Measurements from ENCODE around the gene MMP24. TPM values are rescaled to one million over a fixed set of nuclear protein-coding genes. Genes with fewer than 3 reads are reported as not detected.

MMP24 gene
- total and polyA plus RNA-seq, 2 of the 13 experiments (the other 11 are each of a cell fraction or from before 2014, with no cell fraction given): 0.29 to 0.35 TPM

DNA sequence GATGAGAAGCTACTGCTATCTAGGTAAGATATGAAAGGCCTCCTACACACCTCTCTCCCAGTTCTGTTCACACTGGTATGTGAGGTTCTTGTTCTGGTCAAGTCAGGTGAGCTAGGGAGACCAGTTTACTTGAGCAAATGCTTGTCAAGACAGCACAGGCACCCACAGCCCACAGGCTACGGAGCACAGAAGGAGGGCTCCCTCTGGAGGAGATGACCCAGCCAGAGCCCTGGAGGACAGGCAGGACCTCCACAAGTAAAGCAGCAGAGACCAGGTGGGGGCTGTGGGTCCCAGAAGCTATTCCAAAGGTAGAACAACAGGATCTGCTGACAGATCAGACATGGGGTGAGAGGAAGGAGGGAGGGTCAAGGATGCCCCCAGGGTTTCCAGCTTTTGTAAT is 38.3 kb downstream of the MMP24 start (continued):
- TF ChIP-seq, protein P1, sequence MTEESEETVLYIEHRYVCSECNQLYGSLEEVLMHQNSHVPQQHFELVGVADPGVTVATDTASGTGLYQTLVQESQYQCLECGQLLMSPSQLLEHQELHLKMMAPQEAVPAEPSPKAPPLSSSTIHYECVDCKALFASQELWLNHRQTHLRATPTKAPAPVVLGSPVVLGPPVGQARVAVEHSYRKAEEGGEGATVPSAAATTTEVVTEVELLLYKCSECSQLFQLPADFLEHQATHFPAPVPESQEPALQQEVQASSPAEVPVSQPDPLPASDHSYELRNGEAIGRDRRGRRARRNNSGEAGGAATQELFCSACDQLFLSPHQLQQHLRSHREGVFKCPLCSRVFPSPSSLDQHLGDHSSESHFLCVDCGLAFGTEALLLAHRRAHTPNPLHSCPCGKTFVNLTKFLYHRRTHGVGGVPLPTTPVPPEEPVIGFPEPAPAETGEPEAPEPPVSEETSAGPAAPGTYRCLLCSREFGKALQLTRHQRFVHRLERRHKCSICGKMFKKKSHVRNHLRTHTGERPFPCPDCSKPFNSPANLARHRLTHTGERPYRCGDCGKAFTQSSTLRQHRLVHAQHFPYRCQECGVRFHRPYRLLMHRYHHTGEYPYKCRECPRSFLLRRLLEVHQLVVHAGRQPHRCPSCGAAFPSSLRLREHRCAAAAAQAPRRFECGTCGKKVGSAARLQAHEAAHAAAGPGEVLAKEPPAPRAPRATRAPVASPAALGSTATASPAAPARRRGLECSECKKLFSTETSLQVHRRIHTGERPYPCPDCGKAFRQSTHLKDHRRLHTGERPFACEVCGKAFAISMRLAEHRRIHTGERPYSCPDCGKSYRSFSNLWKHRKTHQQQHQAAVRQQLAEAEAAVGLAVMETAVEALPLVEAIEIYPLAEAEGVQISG (CRISPR knock-in tag; IDR thresholded peaks at IDR 0.05): peak; percentile 37; the same call in 1 of the 2 replicates
- TF ChIP-seq RFX1 (IDR thresholded peaks at IDR 0.05) (no peak), ATF7 (IDR thresholded peaks at IDR 0.05) (no peak), ATF7 (CRISPR knock-in tag; IDR thresholded peaks at IDR 0.05) (0 out of 2 replicates have a peak, but pooled peaks have one; percentile 30), MAZ (IDR thresholded peaks at IDR 0.05; ENCODE audit: borderline replicate concordance, low read depth, low read length) (0 out of 2 replicates have a peak, but pooled peaks have one; percentile 12), MAZ (CRISPR knock-in tag; IDR thresholded peaks at IDR 0.05; ENCODE audit: low read depth) (no peak), SALL1 (CRISPR knock-in tag; IDR thresholded peaks at IDR 0.05) (peak; percentile 53; the same call in 1 of the 2 replicates), HMGA1 (CRISPR knock-in tag; conservative IDR thresholded peaks at IDR 0.05) (no peak), ZFX (CRISPR knock-in tag; IDR thresholded peaks at IDR 0.05; ENCODE audit: low read depth) (peak; percentile 23; the same call in 1 of the 2 replicates), ZNF598 (CRISPR knock-in tag; IDR thresholded peaks at IDR 0.05; ENCODE audit: borderline replicate concordance) (0 out of 2 replicates have a peak, but pooled peaks have one; percentile 25), HOXA5 (CRISPR knock-in tag; IDR thresholded peaks at IDR 0.05) (no peak), XRCC5 (optimal IDR thresholded peaks at IDR 0.05; ENCODE audit: low read length) (peak; percentile 65), MEF2D (CRISPR knock-in tag; IDR thresholded peaks at IDR 0.05) (0 out of 2 replicates have a peak, but pooled peaks have one; percentile 40), STAG1 (CRISPR knock-in tag; IDR thresholded peaks at IDR 0.05) (peak; percentile 88), PITX1 (CRISPR knock-in tag; IDR thresholded peaks at IDR 0.05) (peak; percentile 49; the same call in 1 of the 2 replicates), ETV5 (CRISPR knock-in tag; IDR thresholded peaks at IDR 0.05; ENCODE audit: borderline replicate concordance) (no peak)
- TF ChIP-seq, protein P2, sequence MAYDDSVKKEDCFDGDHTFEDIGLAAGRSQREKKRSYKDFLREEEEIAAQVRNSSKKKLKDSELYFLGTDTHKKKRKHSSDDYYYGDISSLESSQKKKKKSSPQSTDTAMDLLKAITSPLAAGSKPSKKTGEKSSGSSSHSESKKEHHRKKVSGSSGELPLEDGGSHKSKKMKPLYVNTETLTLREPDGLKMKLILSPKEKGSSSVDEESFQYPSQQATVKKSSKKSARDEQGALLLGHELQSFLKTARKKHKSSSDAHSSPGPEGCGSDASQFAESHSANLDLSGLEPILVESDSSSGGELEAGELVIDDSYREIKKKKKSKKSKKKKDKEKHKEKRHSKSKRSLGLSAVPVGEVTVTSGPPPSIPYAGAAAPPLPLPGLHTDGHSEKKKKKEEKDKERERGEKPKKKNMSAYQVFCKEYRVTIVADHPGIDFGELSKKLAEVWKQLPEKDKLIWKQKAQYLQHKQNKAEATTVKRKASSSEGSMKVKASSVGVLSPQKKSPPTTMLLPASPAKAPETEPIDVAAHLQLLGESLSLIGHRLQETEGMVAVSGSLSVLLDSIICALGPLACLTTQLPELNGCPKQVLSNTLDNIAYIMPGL (CRISPR knock-in tag; IDR thresholded peaks at IDR 0.05; ENCODE audit: borderline replicate concordance in 1 of 2, low read depth in 1 of 2): peak; percentile 68 to 73; a peak in 3 of 4 replicates
- TF ChIP-seq, protein P3, sequence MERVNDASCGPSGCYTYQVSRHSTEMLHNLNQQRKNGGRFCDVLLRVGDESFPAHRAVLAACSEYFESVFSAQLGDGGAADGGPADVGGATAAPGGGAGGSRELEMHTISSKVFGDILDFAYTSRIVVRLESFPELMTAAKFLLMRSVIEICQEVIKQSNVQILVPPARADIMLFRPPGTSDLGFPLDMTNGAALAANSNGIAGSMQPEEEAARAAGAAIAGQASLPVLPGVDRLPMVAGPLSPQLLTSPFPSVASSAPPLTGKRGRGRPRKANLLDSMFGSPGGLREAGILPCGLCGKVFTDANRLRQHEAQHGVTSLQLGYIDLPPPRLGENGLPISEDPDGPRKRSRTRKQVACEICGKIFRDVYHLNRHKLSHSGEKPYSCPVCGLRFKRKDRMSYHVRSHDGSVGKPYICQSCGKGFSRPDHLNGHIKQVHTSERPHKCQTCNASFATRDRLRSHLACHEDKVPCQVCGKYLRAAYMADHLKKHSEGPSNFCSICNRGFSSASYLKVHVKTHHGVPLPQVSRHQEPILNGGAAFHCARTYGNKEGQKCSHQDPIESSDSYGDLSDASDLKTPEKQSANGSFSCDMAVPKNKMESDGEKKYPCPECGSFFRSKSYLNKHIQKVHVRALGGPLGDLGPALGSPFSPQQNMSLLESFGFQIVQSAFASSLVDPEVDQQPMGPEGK (CRISPR knock-in tag; IDR thresholded peaks at IDR 0.05): peak; percentile 49; the same call in 1 of the 2 replicates
- TF ChIP-seq, protein P4, sequence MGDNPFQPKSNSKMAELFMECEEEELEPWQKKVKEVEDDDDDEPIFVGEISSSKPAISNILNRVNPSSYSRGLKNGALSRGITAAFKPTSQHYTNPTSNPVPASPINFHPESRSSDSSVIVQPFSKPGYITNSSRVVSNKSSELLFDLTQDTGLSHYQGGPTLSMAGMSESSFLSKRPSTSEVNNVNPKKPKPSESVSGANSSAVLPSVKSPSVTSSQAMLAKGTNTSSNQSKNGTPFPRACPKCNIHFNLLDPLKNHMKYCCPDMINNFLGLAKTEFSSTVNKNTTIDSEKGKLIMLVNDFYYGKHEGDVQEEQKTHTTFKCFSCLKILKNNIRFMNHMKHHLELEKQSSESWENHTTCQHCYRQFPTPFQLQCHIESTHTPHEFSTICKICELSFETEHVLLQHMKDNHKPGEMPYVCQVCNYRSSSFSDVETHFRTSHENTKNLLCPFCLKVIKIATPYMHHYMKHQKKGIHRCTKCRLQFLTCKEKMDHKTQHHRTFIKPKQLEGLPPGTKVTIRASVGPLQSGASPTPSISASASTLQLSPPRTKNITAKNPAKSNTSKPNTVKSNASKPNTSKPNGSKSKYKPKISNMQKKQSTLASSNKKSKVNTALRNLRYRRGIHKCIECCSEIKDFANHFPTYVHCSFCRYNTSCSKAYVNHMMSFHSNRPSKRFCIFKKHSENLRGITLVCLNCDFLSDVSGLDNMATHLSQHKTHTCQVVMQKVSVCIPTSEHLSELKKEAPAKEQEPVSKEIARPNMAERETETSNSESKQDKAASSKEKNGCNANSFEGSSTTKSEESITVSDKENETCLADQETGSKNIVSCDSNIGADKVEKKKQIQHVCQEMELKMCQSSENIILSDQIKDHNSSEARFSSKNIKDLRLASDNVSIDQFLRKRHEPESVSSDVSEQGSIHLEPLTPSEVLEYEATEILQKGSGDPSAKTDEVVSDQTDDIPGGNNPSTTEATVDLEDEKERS (CRISPR knock-in tag; IDR thresholded peaks at IDR 0.05): peak; percentile 77; the same call in 1 of the 2 replicates

All from HepG2 (cell line).